SK-N-MC (cell line): Measurements from ENCODE around the gene C16orf87.

ENCODE experiments used
- DNase-seq: peaks from one replicate; pipeline ENCODE4 v3.0.0-alpha.2; 2011; ENCODE audit warnings: low read depth, low spot score
- H3K27ac ChIP-seq: fragments of 200-600 bp; sonication (generic); 2 replicates; pipeline ENCODE4 v1.5.1; 2016; ENCODE audit warnings: mixed run types
- H3K36me3 ChIP-seq: fragments of 200-600 bp; sonication (generic); 2 replicates; pipeline ENCODE4 v1.6.1; 2017; ENCODE audit warnings: antibody characterized with exemption, low read length, mixed read lengths; ENCODE audit not compliant: insufficient read depth
- H3K4me3 ChIP-seq: fragments of 200-600 bp; sonication (generic); 2 replicates; pipeline ENCODE4 v1.5.1; 2016
- H3K9ac ChIP-seq: fragments of 200-600 bp; sonication (generic); 2 replicates; pipeline ENCODE4 v1.8.0; 2017; ENCODE audit warnings: mixed run types, mixed read lengths; ENCODE audit not compliant: insufficient read length
- H3K9me3 ChIP-seq: fragments of 200-600 bp; sonication (generic); 2 replicates; pipeline ENCODE4 v1.6.1; 2017; ENCODE audit warnings: low read depth, mild to moderate bottlenecking, antibody characterized with exemption, low read length, moderate library complexity, mixed read lengths
- EZH2 ChIP-seq: fragments of 200-600 bp; sonication (generic); IDR thresholded peaks from one replicate; pipeline ENCODE4 v1.6.1; 2017; ENCODE audit warnings: antibody characterized with exemption
- FOXP2 ChIP-seq: optimal IDR thresholded peaks from 2 replicates; pipeline ENCODE3; 2011; ENCODE audit warnings: mild to moderate bottlenecking, moderate library complexity; ENCODE audit not compliant: insufficient read depth; ENCODE audit errors: extremely low read length, control extremely low read depth
- POLR2AphosphoS5 ChIP-seq: IDR thresholded peaks from 2 replicates; pipeline ENCODE4 v1.6.1; 2012; ENCODE audit warnings: mild to moderate bottlenecking, low read depth, low read length, borderline replicate concordance

C16orf87 gene

GRCh38 chr16:46832757-46833459 lies 1.9 kb upstream of the C16orf87 start:
- no peak for DNase-seq
- H3K9ac ChIP-seq: no peak overlapping the region
- H3K27ac ChIP-seq: no peak overlapping the region

GRCh38 chr16:46830417-46830901 lies 521 bp downstream of the C16orf87 start:
- no peak for DNase-seq

More at GRCh38 chr16:46832757-46833459, 1.9 kb upstream of the C16orf87 start:
- Histone ChIP-seq H3K9me3 (no peaks in the 10 kb centered on the region), H3K4me3 (no peak overlapping the region), H3K36me3 (no peaks in the 10 kb centered on the region)
- TF ChIP-seq POLR2AphosphoS5 (no peak), FOXP2 (no peak), EZH2 (no peak)

GRCh38 chr16:46828943-46829342 lies 2.0 kb downstream of the C16orf87 start:
- Histone ChIP-seq H3K36me3 (peaks cover 2% of the 10 kb centered on the region), H3K9ac (peak overlapping the region; percentile 87), H3K4me3 (peak overlapping the region; percentile 85), H3K9me3 (no peaks in the 10 kb centered on the region), H3K27ac (no peak overlapping the region)
- TF ChIP-seq EZH2 (no peak), POLR2AphosphoS5 (no peak), FOXP2 (no peak)
- no peak for DNase-seq

More at GRCh38 chr16:46830417-46830901, 521 bp downstream of the C16orf87 start:
- no peaks in the 10 kb centered on the region for H3K36me3 ChIP-seq
- peak overlapping the region; percentile 85 for H3K4me3 ChIP-seq
- no peaks in the 10 kb centered on the region for H3K9me3 ChIP-seq
- TF ChIP-seq FOXP2 (no peak), EZH2 (no peak), POLR2AphosphoS5 (no peak)
- peak overlapping the region; percentile 87 for H3K9ac ChIP-seq
- H3K27ac ChIP-seq: peak overlapping the region; percentile 64; the same call in 1 of the 2 replicates

DNA sequence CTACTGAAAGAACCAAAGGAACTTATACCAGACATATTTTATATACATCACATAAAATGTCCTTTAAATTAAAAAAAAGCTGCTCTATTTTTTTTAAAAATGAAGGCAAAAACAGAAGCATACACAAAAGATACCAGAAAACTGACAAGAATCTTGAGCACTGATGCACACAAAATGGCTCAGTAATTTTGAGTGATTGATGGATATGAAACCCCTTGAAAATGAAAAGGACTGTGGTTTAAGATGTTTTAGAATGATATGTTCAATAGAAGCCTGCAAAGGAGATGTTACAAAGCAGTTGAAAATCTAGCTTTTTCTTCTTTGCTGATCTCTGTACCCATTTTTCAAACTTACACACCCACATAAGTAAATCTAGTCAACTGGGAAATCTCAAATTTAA lies 2.7 kb downstream of the C16orf87 start:
- Histone ChIP-seq H3K9ac (no peak overlapping the region), H3K9me3 (no peaks in the 10 kb centered on the region), H3K36me3 (peaks cover 7% of the 10 kb centered on the region), H3K4me3 (peak overlapping the region; percentile 85; the same call in 1 of the 2 replicates), H3K27ac (no peak overlapping the region)
- DNase-seq: no peak
- TF ChIP-seq POLR2AphosphoS5 (no peak), FOXP2 (no peak), EZH2 (no peak)

GRCh38 chr16:46826631-46827030 lies 4.3 kb downstream of the C16orf87 start:
- TF ChIP-seq POLR2AphosphoS5 (no peak), FOXP2 (no peak), EZH2 (no peak)
- Histone ChIP-seq H3K9me3 (no peaks in the 10 kb centered on the region), H3K4me3 (no peak overlapping the region), H3K27ac (no peak overlapping the region), H3K36me3 (peaks cover 10% of the 10 kb centered on the region), H3K9ac (no peak overlapping the region)
- no peak for DNase-seq

DNA sequence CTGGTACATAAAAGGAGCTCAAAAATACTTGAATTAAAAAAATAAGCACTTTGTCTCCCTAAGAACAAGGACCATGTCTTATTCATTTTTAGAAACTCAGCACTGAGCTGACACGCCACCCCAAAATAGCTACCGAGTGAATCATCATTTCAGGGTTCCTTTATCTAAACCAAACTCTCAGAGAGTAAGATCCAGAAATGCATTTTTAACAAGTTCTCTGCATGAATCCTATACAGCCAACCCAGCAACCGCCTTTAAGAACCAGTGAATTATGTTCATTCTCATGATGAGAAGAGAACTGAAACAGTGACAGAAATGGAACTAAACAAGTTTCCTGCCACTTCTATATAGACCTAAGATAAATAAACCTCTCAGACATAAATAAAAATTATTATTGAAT lies 8.7 kb downstream of the C16orf87 start:
- H3K4me3 ChIP-seq: no peak overlapping the region
- H3K9me3 ChIP-seq: no peaks in the 10 kb centered on the region
- DNase-seq: no peak
- TF ChIP-seq FOXP2 (no peak), EZH2 (no peak), POLR2AphosphoS5 (no peak)
- no peak overlapping the region for H3K27ac ChIP-seq
- no peak overlapping the region for H3K9ac ChIP-seq
- peaks cover 10% of the 10 kb centered on the region for H3K36me3 ChIP-seq

DNA sequence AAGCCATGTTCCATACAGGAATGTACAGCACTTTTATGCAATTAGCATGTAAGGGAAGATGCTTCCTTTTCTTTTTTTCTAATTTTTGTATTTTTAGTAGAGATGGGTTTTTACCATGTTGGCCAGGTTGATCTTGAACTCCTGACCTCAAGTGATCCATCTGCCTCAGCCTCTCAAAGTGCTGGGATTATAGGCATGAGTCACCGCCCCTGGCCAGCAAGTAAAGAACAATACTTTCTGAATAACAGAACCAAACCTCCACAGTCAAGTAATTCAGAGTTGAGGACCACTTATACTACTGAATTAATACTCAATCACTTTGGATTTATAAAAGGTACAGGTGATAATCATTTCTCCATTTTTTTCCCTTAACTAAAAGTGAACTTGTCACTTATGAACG lies 13.0 kb downstream of the C16orf87 start:
- Histone ChIP-seq H3K4me3 (no peak overlapping the region), H3K27ac (no peak overlapping the region), H3K9me3 (0 out of 2 replicates have a peak, but pooled peaks cover 4% of the 10 kb centered on the region), H3K36me3 (peaks cover 7% of the 10 kb centered on the region; the same call in 1 of the 2 replicates), H3K9ac (no peak overlapping the region)
- no peak for TF ChIP-seq POLR2AphosphoS5
- TF ChIP-seq EZH2: no peak
- no peak for TF ChIP-seq FOXP2
- DNase-seq: no peak

DNA sequence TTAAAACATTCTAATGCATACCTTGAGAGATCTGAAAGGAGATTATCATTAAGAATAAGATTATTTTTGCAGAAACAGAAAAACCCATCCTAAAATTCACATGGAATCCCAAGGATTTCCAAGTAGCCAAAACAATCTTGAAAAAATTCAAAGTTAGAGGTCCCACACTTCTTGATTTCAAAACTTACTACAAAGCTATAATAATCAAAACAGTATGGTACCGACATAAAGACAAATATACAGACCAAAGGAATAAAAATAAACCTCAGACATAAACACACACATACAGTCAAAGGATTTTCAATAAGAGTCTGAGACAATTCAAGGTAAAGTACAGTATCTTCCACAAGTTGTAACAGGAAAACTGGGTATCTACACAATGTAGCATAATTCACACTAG lies 16.2 kb downstream of the C16orf87 start:
- no peak overlapping the region for H3K9ac ChIP-seq
- H3K9me3 ChIP-seq: 0 out of 2 replicates have a peak, but pooled peaks cover 4% of the 10 kb centered on the region
- no peak overlapping the region for H3K27ac ChIP-seq
- TF ChIP-seq EZH2: no peak
- TF ChIP-seq POLR2AphosphoS5: no peak
- no peak for TF ChIP-seq FOXP2
- no peak overlapping the region for H3K4me3 ChIP-seq
- H3K36me3 ChIP-seq: peaks cover 6% of the 10 kb centered on the region; the same call in 1 of the 2 replicates
- DNase-seq: no peak
